Measurements from ENCODE around the gene GPC3.

GPC3 gene

DNA sequence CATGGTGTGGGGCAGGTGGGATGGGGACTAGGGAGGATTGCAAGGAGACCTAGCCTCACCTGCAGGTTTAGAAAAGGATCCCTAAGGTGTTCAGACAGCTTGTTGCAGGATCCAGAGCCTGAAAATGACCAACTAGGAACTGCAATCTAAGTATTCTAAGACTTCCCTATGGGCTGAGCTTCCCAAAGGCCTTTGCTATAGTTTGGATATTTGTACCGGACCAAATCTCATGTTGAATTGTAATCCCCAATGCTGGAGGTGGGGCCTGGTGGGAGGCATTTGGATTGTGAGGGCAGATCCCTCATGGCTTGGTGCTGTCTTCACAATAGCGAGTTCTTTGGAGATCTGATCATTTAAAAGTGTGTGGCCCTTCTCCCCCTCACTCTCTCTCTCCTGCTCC is 52.1 kb downstream of the GPC3 start:
- CTCF ChIA-PET = no interaction called here

GRCh38 chrX:133929836-133930464 is 55.4 kb downstream of the GPC3 start:
- no peak for DNase-seq
- CTCF ChIA-PET = no interaction called here
- 92% methylated on average over 2 of the region's 2 CpGs for WGBS (ENCODE audit: insufficient coverage)
- no peaks in the 10 kb centered on the region for H3K9me3 ChIP-seq (ENCODE audit: control extremely low read depth in 1 of 5, control insufficient read depth in 4 of 5, insufficient read depth in 2 of 5, low read depth in 1 of 5, low read length in 4 of 5)
- no peak overlapping the region for H3K4me3 ChIP-seq (ENCODE audit: control insufficient read depth in 1 of 7, extremely low read depth in 1 of 7, insufficient read depth in 4 of 7, low read depth in 2 of 7, low read length in 6 of 7)
- H3K27me3 ChIP-seq (replicated peaks in 2 of 5; ENCODE audit: control insufficient read depth in 4 of 5, insufficient read depth in 5 of 5, low read length in 4 of 5) = no peaks in the 10 kb centered on the region
- no peak overlapping the region for H3K27ac ChIP-seq (ENCODE audit: insufficient read depth in 1 of 2, low read depth in 1 of 2, low read length in 2 of 2, poor library complexity in 1 of 2, severe bottlenecking in 2 of 2)
- H3K36me3 ChIP-seq (ENCODE audit: control insufficient read depth in 4 of 4, insufficient read depth in 4 of 4, low read length in 3 of 4) = no peaks in the 10 kb centered on the region
- no peaks in the 10 kb centered on the region for H3K4me1 ChIP-seq (ENCODE audit: control extremely low read depth in 1 of 4, control insufficient read depth in 4 of 4, insufficient read depth in 4 of 4, low read length in 3 of 4)
- POLR2A ChIA-PET = no interaction called here

More for the DNA sequence above, 52.1 kb downstream of the GPC3 start:
- POLR2A ChIA-PET = no interaction called here
- 94% methylated on average over 2 of the region's 2 CpGs for WGBS (ENCODE audit: insufficient coverage)
- H3K27me3 ChIP-seq (replicated peaks in 2 of 5; ENCODE audit: control insufficient read depth in 4 of 5, insufficient read depth in 5 of 5, low read length in 4 of 5) = no peaks in the 10 kb centered on the region
- no peaks in the 10 kb centered on the region for H3K9me3 ChIP-seq (ENCODE audit: control extremely low read depth in 1 of 5, control insufficient read depth in 4 of 5, insufficient read depth in 2 of 5, low read depth in 1 of 5, low read length in 4 of 5)
- H3K4me1 ChIP-seq (ENCODE audit: control extremely low read depth in 1 of 4, control insufficient read depth in 4 of 4, insufficient read depth in 4 of 4, low read length in 3 of 4) = no peaks in the 10 kb centered on the region
- H3K4me3 ChIP-seq (ENCODE audit: control insufficient read depth in 1 of 7, extremely low read depth in 1 of 7, insufficient read depth in 4 of 7, low read depth in 2 of 7, low read length in 6 of 7) = no peak overlapping the region
- H3K27ac ChIP-seq (ENCODE audit: insufficient read depth in 1 of 2, low read depth in 1 of 2, low read length in 2 of 2, poor library complexity in 1 of 2, severe bottlenecking in 2 of 2) = no peak overlapping the region
- no peaks in the 10 kb centered on the region for H3K36me3 ChIP-seq (ENCODE audit: control insufficient read depth in 4 of 4, insufficient read depth in 4 of 4, low read length in 3 of 4)
- DNase-seq = no peak

DNA sequence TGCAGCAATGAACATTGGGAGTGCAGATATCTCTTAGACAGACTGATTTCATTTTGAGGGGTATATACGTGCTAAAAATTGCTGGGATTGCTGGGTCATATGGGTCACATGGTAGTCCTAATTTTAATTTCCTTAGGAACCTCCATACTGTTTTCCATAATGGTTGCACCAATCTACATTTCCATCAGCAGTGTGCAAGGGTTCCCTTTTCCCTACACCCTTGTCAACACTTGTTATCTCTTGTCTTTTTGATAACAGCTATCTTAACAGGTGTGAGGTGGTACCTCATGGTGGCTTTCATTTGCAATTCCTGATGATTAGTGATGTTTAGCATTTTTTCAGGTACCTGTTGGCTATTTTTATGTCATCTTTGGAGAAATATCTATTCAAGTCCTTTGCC is 57.0 kb downstream of the GPC3 start:
- ChIA-PET POLR2A (no interaction called here), CTCF (no interaction called here)
- Histone ChIP-seq H3K36me3 (ENCODE audit: control insufficient read depth in 4 of 4, insufficient read depth in 4 of 4, low read length in 3 of 4) (no peaks in the 10 kb centered on the region), H3K4me1 (ENCODE audit: control extremely low read depth in 1 of 4, control insufficient read depth in 4 of 4, insufficient read depth in 4 of 4, low read length in 3 of 4) (peaks cover 0 to 4% (median 0%) of the 10 kb centered on the region in 4 experiments), H3K4me3 (ENCODE audit: control insufficient read depth in 1 of 7, extremely low read depth in 1 of 7, insufficient read depth in 4 of 7, low read depth in 2 of 7, low read length in 6 of 7) (no peak overlapping the region), H3K27ac (ENCODE audit: insufficient read depth in 1 of 2, low read depth in 1 of 2, low read length in 2 of 2, poor library complexity in 1 of 2, severe bottlenecking in 2 of 2) (no peak overlapping the region), H3K9me3 (ENCODE audit: control extremely low read depth in 1 of 5, control insufficient read depth in 4 of 5, insufficient read depth in 2 of 5, low read depth in 1 of 5, low read length in 4 of 5) (no peaks in the 10 kb centered on the region), H3K27me3 (replicated peaks in 2 of 5; ENCODE audit: control insufficient read depth in 4 of 5, insufficient read depth in 5 of 5, low read length in 4 of 5) (no peaks in the 10 kb centered on the region)
- WGBS (ENCODE audit: insufficient coverage) = no CpG with 5 or more reads among the region's 1 CpG
- no peak for DNase-seq

DNA sequence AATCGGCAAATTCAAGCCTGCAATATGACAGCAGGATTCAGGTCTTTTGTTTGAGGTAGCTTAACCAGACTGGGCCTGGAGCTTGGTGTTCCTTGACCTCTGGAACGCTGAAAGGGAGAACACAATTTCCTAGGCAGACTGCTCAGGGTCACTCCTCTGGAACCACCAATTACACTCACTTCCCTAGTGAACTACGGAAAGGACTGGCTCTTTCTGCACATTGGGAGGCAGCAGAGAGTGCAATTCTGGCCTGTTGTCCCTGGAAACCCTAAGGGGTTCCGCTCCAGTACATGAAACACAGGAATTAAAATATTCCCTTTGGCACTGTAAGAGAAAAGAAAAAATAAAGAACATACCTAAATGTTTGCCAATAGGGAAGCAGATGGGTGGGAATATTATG is 58.6 kb downstream of the GPC3 start:
- no peak for DNase-seq
- Histone ChIP-seq H3K27me3 (replicated peaks in 2 of 5; ENCODE audit: control insufficient read depth in 4 of 5, insufficient read depth in 5 of 5, low read length in 4 of 5) (no peaks in the 10 kb centered on the region), H3K4me3 (ENCODE audit: control insufficient read depth in 1 of 7, extremely low read depth in 1 of 7, insufficient read depth in 4 of 7, low read depth in 2 of 7, low read length in 6 of 7) (no peak overlapping the region), H3K4me1 (ENCODE audit: control extremely low read depth in 1 of 4, control insufficient read depth in 4 of 4, insufficient read depth in 4 of 4, low read length in 3 of 4) (peaks cover 0 to 12% (median 4%) of the 10 kb centered on the region in 4 experiments), H3K9me3 (ENCODE audit: control extremely low read depth in 1 of 5, control insufficient read depth in 4 of 5, insufficient read depth in 2 of 5, low read depth in 1 of 5, low read length in 4 of 5) (no peaks in the 10 kb centered on the region), H3K27ac (ENCODE audit: insufficient read depth in 1 of 2, low read depth in 1 of 2, low read length in 2 of 2, poor library complexity in 1 of 2, severe bottlenecking in 2 of 2) (no peak overlapping the region), H3K36me3 (ENCODE audit: control insufficient read depth in 4 of 4, insufficient read depth in 4 of 4, low read length in 3 of 4) (no peaks in the 10 kb centered on the region)
- POLR2A ChIA-PET = no interaction called here
- CTCF ChIA-PET = interaction anchor here (1.0 kb wide), 1 partner anchor 11 kb away, joined by 3 read pairs; no protein-coding TSS in a partner anchor
- 73% methylated on average over 3 of the region's 4 CpGs for WGBS (ENCODE audit: insufficient coverage)

- DNase-seq = no peak
- no peak overlapping the region for H3K27ac ChIP-seq (ENCODE audit: insufficient read depth in 1 of 2, low read depth in 1 of 2, low read length in 2 of 2, poor library complexity in 1 of 2, severe bottlenecking in 2 of 2)
- no peaks in the 10 kb centered on the region for H3K36me3 ChIP-seq (ENCODE audit: control insufficient read depth in 4 of 4, insufficient read depth in 4 of 4, low read length in 3 of 4)
- peaks cover 0 to 12% (median 4%) of the 10 kb centered on the region in 4 experiments for H3K4me1 ChIP-seq (ENCODE audit: control extremely low read depth in 1 of 4, control insufficient read depth in 4 of 4, insufficient read depth in 4 of 4, low read length in 3 of 4)
- ChIA-PET CTCF (interaction anchor here (1.0 kb wide), 1 partner anchor 11 kb away, joined by 3 read pairs; no protein-coding TSS in a partner anchor), POLR2A (no interaction called here)
- no peaks in the 10 kb centered on the region for H3K9me3 ChIP-seq (ENCODE audit: control extremely low read depth in 1 of 5, control insufficient read depth in 4 of 5, insufficient read depth in 2 of 5, low read depth in 1 of 5, low read length in 4 of 5)
- H3K4me3 ChIP-seq (ENCODE audit: control insufficient read depth in 1 of 7, extremely low read depth in 1 of 7, insufficient read depth in 4 of 7, low read depth in 2 of 7, low read length in 6 of 7) = no peak overlapping the region
- H3K27me3 ChIP-seq (replicated peaks in 2 of 5; ENCODE audit: control insufficient read depth in 4 of 5, insufficient read depth in 5 of 5, low read length in 4 of 5) = no peaks in the 10 kb centered on the region
- 83% methylated on average over 1 of the region's 1 CpG for WGBS (ENCODE audit: insufficient coverage)
Measured at GRCh38 chrX:133926099-133926498, 59.3 kb downstream of the GPC3 start.

- Histone ChIP-seq H3K36me3 (ENCODE audit: control insufficient read depth in 4 of 4, insufficient read depth in 4 of 4, low read length in 3 of 4) (no peaks in the 10 kb centered on the region), H3K27ac (ENCODE audit: insufficient read depth in 1 of 2, low read depth in 1 of 2, low read length in 2 of 2, poor library complexity in 1 of 2, severe bottlenecking in 2 of 2) (no peak overlapping the region), H3K27me3 (replicated peaks in 2 of 5; ENCODE audit: control insufficient read depth in 4 of 5, insufficient read depth in 5 of 5, low read length in 4 of 5) (no peaks in the 10 kb centered on the region), H3K4me1 (ENCODE audit: control extremely low read depth in 1 of 4, control insufficient read depth in 4 of 4, insufficient read depth in 4 of 4, low read length in 3 of 4) (peaks cover 0 to 12% (median 4%) of the 10 kb centered on the region in 4 experiments), H3K4me3 (ENCODE audit: control insufficient read depth in 1 of 7, extremely low read depth in 1 of 7, insufficient read depth in 4 of 7, low read depth in 2 of 7, low read length in 6 of 7) (no peak overlapping the region), H3K9me3 (ENCODE audit: control extremely low read depth in 1 of 5, control insufficient read depth in 4 of 5, insufficient read depth in 2 of 5, low read depth in 1 of 5, low read length in 4 of 5) (no peaks in the 10 kb centered on the region)
- DNase-seq = no peak
- WGBS (ENCODE audit: insufficient coverage) = 78% methylated on average over 3 of the region's 4 CpGs
- CTCF ChIA-PET = no interaction called here
- POLR2A ChIA-PET = no interaction called here
Measured at GRCh38 chrX:133924548-133924947, 60.8 kb downstream of the GPC3 start.

GRCh38 chrX:133923548-133923947 is 61.8 kb downstream of the GPC3 start:
- no peak overlapping the region for H3K4me3 ChIP-seq (ENCODE audit: control insufficient read depth in 1 of 7, extremely low read depth in 1 of 7, insufficient read depth in 4 of 7, low read depth in 2 of 7, low read length in 6 of 7)
- H3K4me1 ChIP-seq (ENCODE audit: control extremely low read depth in 1 of 4, control insufficient read depth in 4 of 4, insufficient read depth in 4 of 4, low read length in 3 of 4) = peaks cover 0 to 12% (median 4%) of the 10 kb centered on the region in 4 experiments
- H3K27ac ChIP-seq (ENCODE audit: insufficient read depth in 1 of 2, low read depth in 1 of 2, low read length in 2 of 2, poor library complexity in 1 of 2, severe bottlenecking in 2 of 2) = no peak overlapping the region
- CTCF ChIA-PET = no interaction called here
- POLR2A ChIA-PET = no interaction called here
- no peaks in the 10 kb centered on the region for H3K9me3 ChIP-seq (ENCODE audit: control extremely low read depth in 1 of 5, control insufficient read depth in 4 of 5, insufficient read depth in 2 of 5, low read depth in 1 of 5, low read length in 4 of 5)
- no peaks in the 10 kb centered on the region for H3K36me3 ChIP-seq (ENCODE audit: control insufficient read depth in 4 of 4, insufficient read depth in 4 of 4, low read length in 3 of 4)
- H3K27me3 ChIP-seq (replicated peaks in 2 of 5; ENCODE audit: control insufficient read depth in 4 of 5, insufficient read depth in 5 of 5, low read length in 4 of 5) = no peaks in the 10 kb centered on the region
- no peak for DNase-seq
- WGBS (ENCODE audit: insufficient coverage) = 93% methylated on average over 3 of the region's 3 CpGs

Data from common myeloid progenitor, CD34-positive (primary cell).